GM23248 (cell line): ENCODE data around the gene PADI2. TPM values are rescaled to one million over a fixed set of nuclear protein-coding genes. Genes with fewer than 3 reads are reported as not detected.
A peak's percentile ranks its signal among the peaks of the same experiment; 100 is the strongest.

ENCODE experiments used
- DNase-seq: peaks from one replicate; pipeline ENCODE4 v3.0.0-alpha.2; 2015
- H2AFZ ChIP-seq: fragments of 200-600 bp; sonication (generic); 2 replicates; pipeline ENCODE4 v1.6.1; 2016; ENCODE audit warnings: antibody characterized with exemption
- H3F3A ChIP-seq: fragments of 200-600 bp; sonication (generic); 2 replicates; pipeline ENCODE4 v1.6.1; 2016; ENCODE audit warnings: mild to moderate bottlenecking, antibody characterized with exemption, mixed run types; ENCODE audit not compliant: insufficient read depth
- H3K27ac ChIP-seq: fragments of 200-600 bp; sonication (generic); 2 replicates; pipeline ENCODE4 v1.5.1; 2016; ENCODE audit warnings: mild to moderate bottlenecking
- H3K27me3 ChIP-seq: fragments of 200-600 bp; sonication (generic); replicated peaks from 2 replicates; pipeline ENCODE4 v1.6.1; 2016; ENCODE audit warnings: mild to moderate bottlenecking; ENCODE audit not compliant: insufficient read depth
- H3K36me3 ChIP-seq: fragments of 200-600 bp; sonication (generic); 2 replicates; pipeline ENCODE4 v1.6.1; 2016; ENCODE audit warnings: low read depth, mild to moderate bottlenecking
- H3K4me1 ChIP-seq: fragments of 200-600 bp; sonication (generic); 2 replicates; pipeline ENCODE4 v1.6.1; 2016; ENCODE audit warnings: mild to moderate bottlenecking; ENCODE audit not compliant: insufficient read depth
- H3K4me2 ChIP-seq: fragments of 200-600 bp; sonication (generic); one replicate; pipeline ENCODE4 v1.6.1; 2016; ENCODE audit warnings: mild to moderate bottlenecking; ENCODE audit not compliant: unreplicated experiment
- H3K4me3 ChIP-seq: fragments of 200-600 bp; sonication (generic); 2 replicates; pipeline ENCODE4 v1.5.1; 2016; ENCODE audit warnings: mild to moderate bottlenecking
- H3K79me2 ChIP-seq: fragments of 200-600 bp; sonication (generic); 2 replicates; pipeline ENCODE4 v1.6.1; 2016; ENCODE audit warnings: mild to moderate bottlenecking; ENCODE audit not compliant: insufficient read depth
- H3K9ac ChIP-seq: fragments of 200-600 bp; sonication (generic); 2 replicates; pipeline ENCODE4 v1.6.1; 2016; ENCODE audit warnings: mild to moderate bottlenecking
- H3K9me2 ChIP-seq: fragments of 200-600 bp; sonication (generic); 2 replicates; pipeline ENCODE4 v1.6.1; 2016; ENCODE audit warnings: mixed run types, mild to moderate bottlenecking, moderate library complexity; ENCODE audit not compliant: insufficient read depth
- H3K9me3 ChIP-seq: fragments of 200-600 bp; sonication (generic); one replicate; pipeline ENCODE4 v1.6.1; 2017; ENCODE audit warnings: low read depth
- H4K20me1 ChIP-seq: fragments of 200-600 bp; sonication (generic); 2 replicates; pipeline ENCODE4 v1.6.0; 2016; ENCODE audit not compliant: insufficient read depth
- EZH2 ChIP-seq: fragments of 200-600 bp; sonication (generic); IDR thresholded peaks from 2 replicates; pipeline ENCODE4 v1.6.1; 2018; ENCODE audit warnings: antibody characterized with exemption, mild to moderate bottlenecking; ENCODE audit not compliant: insufficient read depth, poor library complexity, severe bottlenecking
- EZH2phosphoT487 ChIP-seq: fragments of 200-600 bp; sonication (generic); IDR thresholded peaks from 2 replicates; pipeline ENCODE4 v1.6.1; 2018; ENCODE audit warnings: antibody characterized with exemption, moderate library complexity, mild to moderate bottlenecking, low read depth; ENCODE audit not compliant: insufficient read depth
- WGBS, 2 experiments: methylation state at CpG; one replicate each; pipeline ENCODE4 v1.1.6; 2015 to 2017; ENCODE audit warnings: low lambda C conversion rate in 2 of 2, low coverage in 1 of 2; ENCODE audit errors: missing lambda C conversion rate in 2 of 2; 5-methylcytosine and 5-hydroxymethylcytosine counted together
- in situ Hi-C: fragments of 300-500 bp; cut with MboI; formaldehyde crosslinking; loops from 2 replicates; pipeline ENCODE4 v1.15.0; 2020
- polyA plus RNA-seq: library from polyadenylated mRNA; unstranded; fragments of >200 nt; fragmentation: Nextera tagmentation; extraction: Ambion mirVana; gene quantifications from 2 replicates; pipeline ENCODE4 v1.2.1, GENCODE V29; 2016
- total RNA-seq: library from RNA; depleted of rRNA; stranded (reverse); fragments of >200 nt; shearing (Covaris generic); gene quantifications from 2 replicates; pipeline ENCODE4 v1.2.3, GENCODE V29; 2014

Gene PADI2
- total and polyA plus RNA-seq, 2 experiments from 2014 or later: 0.11 to 0.22 TPM

DNA sequence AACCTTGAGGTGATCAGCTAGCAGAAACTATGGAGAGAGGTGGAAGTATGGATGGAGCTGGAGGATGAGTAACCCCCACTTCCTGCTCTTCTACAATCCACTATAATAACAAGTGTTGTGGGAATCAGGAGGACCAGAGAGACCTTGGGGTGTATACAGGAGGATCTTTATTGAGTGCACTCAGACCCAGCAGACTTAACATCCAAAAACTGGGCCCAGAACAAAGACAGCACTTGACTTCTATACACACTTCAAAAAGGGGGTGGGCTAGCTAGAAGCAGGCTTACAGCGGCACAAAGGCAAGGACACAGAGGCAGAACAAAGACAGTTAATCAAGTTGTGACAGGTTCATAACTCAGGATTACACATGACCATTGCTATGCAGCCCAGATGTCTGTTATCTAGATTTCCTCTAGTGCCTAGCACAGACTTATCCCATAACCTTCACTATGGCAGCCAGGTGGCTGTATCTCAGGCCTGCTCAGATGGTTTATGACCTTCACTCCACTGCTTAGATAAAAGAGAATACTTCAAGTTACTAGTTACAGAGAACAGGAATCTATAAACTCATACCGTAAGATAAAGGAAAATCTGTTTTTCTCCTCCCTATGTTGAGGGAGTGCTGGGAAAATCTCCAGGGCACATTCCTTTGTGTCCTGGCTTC is 36.1 kb upstream of the PADI2 start:
- DNase-seq: no peak
- H3K27ac ChIP-seq: no peak overlapping the region
- H3K36me3 ChIP-seq: no peaks in the 10 kb centered on the region
- H3K4me3 ChIP-seq: no peak overlapping the region
- no peak overlapping the region for H2AFZ ChIP-seq
- H3K9me3 ChIP-seq: no peaks in the 10 kb centered on the region
- WGBS, 2 experiments: 5 to 14% methylated on average over 2 of the region's 2 CpGs
- TF ChIP-seq EZH2 (no peak), EZH2phosphoT487 (no peak)
- no peak overlapping the region for H3K4me2 ChIP-seq
- H3K9ac ChIP-seq: no peak overlapping the region
- no peaks in the 10 kb centered on the region for H3K9me2 ChIP-seq
- no peaks in the 10 kb centered on the region for H3K4me1 ChIP-seq
- in situ Hi-C loops: no loop called here
- H3F3A ChIP-seq: no peaks in the 10 kb centered on the region
- no peaks in the 10 kb centered on the region for H4K20me1 ChIP-seq
- H3K79me2 ChIP-seq: no peaks in the 10 kb centered on the region
- no peaks in the 10 kb centered on the region for H3K27me3 ChIP-seq

DNA sequence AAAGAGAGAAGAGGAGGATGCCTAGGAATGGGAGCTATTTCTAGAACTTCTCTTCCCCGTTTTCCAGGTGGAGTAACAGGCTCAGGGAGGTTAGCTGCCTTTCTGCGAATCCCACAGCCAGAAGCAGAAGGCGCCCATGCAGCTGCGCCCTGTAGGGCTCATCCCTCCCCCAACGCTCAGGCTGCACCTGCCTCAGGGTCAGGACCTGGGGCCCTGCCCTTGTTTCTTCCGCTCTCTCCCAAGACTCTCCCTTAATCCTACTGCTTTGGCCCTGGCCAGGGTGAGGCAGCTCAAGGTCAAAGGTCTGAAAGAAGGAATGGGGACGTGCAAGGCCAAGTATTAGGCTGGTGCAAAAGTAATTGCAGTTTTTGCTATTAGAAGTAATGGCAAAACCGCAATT is 30.5 kb upstream of the PADI2 start:
- Histone ChIP-seq H3K79me2 (no peaks in the 10 kb centered on the region), H3K4me3 (no peak overlapping the region), H3K27me3 (no peaks in the 10 kb centered on the region), H2AFZ (no peak overlapping the region), H3K9me2 (no peaks in the 10 kb centered on the region), H3K27ac (no peak overlapping the region), H3K36me3 (no peaks in the 10 kb centered on the region), H3K9ac (no peak overlapping the region), H3K4me2 (no peak overlapping the region), H3K4me1 (no peaks in the 10 kb centered on the region), H4K20me1 (no peaks in the 10 kb centered on the region), H3K9me3 (no peaks in the 10 kb centered on the region), H3F3A (no peaks in the 10 kb centered on the region)
- WGBS, 2 experiments: 56 to 65% methylated on average over 8 of the region's 8 CpGs
- in situ Hi-C loops: no loop called here
- no peak for DNase-seq
- TF ChIP-seq EZH2 (no peak), EZH2phosphoT487 (no peak)

DNA sequence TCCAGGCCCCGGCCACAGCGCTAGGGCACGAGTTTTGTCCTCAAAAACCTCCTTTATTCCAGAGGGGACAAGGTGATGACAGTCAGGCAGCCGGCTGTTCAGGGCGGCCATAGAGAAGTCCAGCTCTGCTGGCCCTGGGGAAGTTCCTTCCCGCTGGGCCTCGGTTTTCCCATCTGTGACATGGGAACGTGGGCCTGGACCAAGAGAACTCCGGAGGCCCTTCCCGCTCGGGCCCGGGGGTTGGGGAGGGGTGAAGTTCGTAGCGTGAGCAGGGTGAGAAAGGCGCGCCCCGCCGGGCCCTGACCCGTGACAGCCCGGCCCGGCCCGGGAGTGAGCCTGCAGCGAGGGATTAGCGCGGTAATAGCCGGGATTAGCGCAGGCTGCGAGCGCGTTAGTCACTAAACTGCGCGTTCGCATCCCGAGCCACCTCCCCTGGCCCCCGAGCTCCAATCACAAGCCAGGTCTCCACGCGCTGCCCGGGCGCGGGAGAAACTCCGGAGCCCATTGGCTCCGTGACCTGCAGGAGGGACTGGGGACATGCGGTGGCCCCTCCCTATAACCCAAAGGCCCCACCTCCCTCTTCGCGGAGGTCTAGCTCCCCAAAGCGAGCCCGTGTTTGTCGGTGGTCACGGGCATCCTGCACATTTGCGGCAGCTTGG is 29.8 kb upstream of the PADI2 start:
- 26 to 36% methylated on average over 35 to 50 of the region's 50 CpGs for WGBS, 2 experiments

DNA sequence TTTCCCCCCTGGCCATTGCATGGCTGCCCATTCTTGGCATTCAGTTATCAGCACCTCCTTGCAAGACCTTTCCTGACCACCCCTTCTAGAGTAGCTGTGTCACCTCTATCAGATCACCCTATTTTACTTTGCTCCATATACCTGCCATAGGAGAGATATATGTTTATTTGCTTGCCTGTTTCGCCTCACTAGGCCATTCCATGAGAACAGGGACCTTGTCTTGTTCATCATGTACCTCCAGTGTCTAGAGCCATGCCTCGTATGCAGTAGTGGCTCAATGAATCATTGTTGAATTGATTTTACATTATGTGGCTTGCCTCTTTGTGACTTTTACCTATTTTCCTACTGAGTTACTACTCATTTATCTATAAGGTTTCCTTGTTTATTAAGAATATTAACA is 26.4 kb upstream of the PADI2 start:
- H3K27ac ChIP-seq: no peak overlapping the region
- no peaks in the 10 kb centered on the region for H3K36me3 ChIP-seq
- H3K9ac ChIP-seq: no peak overlapping the region
- 76 to 80% methylated on average over 2 of the region's 2 CpGs for WGBS, 2 experiments
- no peak overlapping the region for H2AFZ ChIP-seq
- H3K9me3 ChIP-seq: no peaks in the 10 kb centered on the region
- H3K4me3 ChIP-seq: no peak overlapping the region
- DNase-seq: no peak
- no peaks in the 10 kb centered on the region for H3K79me2 ChIP-seq
- no peaks in the 10 kb centered on the region for H3K4me1 ChIP-seq
- H4K20me1 ChIP-seq: no peaks in the 10 kb centered on the region
- H3K27me3 ChIP-seq: no peaks in the 10 kb centered on the region
- in situ Hi-C loops: no loop called here
- H3F3A ChIP-seq: no peaks in the 10 kb centered on the region
- TF ChIP-seq EZH2: no peak
- TF ChIP-seq EZH2phosphoT487: no peak
- H3K4me2 ChIP-seq: no peak overlapping the region
- H3K9me2 ChIP-seq: no peaks in the 10 kb centered on the region

More for the DNA sequence above, 29.8 kb upstream of the PADI2 start:
- H3K9me2 ChIP-seq: no peaks in the 10 kb centered on the region
- 0 out of 2 replicates have a peak overlapping the region, but pooled peaks have one; percentile 37 for H2AFZ ChIP-seq
- no peak overlapping the region for H3K9ac ChIP-seq
- TF ChIP-seq EZH2 (no peak), EZH2phosphoT487 (no peak)
- in situ Hi-C loops: no loop called here
- DNase-seq: peak; percentile 33
- no peaks in the 10 kb centered on the region for H3K4me1 ChIP-seq
- no peak overlapping the region for H3K27ac ChIP-seq
- no peak overlapping the region for H3K4me2 ChIP-seq
- H3F3A ChIP-seq: no peaks in the 10 kb centered on the region
- H3K4me3 ChIP-seq: no peak overlapping the region
- no peaks in the 10 kb centered on the region for H3K27me3 ChIP-seq
- H3K79me2 ChIP-seq: no peaks in the 10 kb centered on the region
- no peaks in the 10 kb centered on the region for H4K20me1 ChIP-seq
- no peaks in the 10 kb centered on the region for H3K36me3 ChIP-seq
- H3K9me3 ChIP-seq: no peaks in the 10 kb centered on the region
